GM10248 (cell line): Measurements from ENCODE around the gene COX8A.

ENCODE experiments used
- CTCF ChIA-PET: fragments of 300-600 bp; sonication (Branson Sonifier 250); formaldehyde crosslinking; extraction: SDS; loops from one replicate; lab custom pipeline; 2021; ENCODE audit warnings: antibody characterized with exemption; lab: Yijun Ruan, JAX
- POLR2A ChIA-PET: fragments of 350-650 bp; sonication (Branson Sonifier 250); formaldehyde crosslinking; extraction: SDS; loops from one replicate; lab custom pipeline; 2020; ENCODE audit warnings: antibody characterized with exemption; lab: Yijun Ruan, JAX
- DNase-seq: peaks from one replicate; pipeline ENCODE4 v3.0.0; 2012; ENCODE audit errors: extremely low spot score
- TF ChIP-seq, protein P1 (sequence below): IDR thresholded peaks from 2 replicates; pipeline ENCODE4 v1.5.1; 2012; ENCODE audit warnings: mild to moderate bottlenecking, low read depth; ENCODE audit errors: extremely low read depth, missing control alignments, control extremely low read depth

The COX8A gene

DNA sequence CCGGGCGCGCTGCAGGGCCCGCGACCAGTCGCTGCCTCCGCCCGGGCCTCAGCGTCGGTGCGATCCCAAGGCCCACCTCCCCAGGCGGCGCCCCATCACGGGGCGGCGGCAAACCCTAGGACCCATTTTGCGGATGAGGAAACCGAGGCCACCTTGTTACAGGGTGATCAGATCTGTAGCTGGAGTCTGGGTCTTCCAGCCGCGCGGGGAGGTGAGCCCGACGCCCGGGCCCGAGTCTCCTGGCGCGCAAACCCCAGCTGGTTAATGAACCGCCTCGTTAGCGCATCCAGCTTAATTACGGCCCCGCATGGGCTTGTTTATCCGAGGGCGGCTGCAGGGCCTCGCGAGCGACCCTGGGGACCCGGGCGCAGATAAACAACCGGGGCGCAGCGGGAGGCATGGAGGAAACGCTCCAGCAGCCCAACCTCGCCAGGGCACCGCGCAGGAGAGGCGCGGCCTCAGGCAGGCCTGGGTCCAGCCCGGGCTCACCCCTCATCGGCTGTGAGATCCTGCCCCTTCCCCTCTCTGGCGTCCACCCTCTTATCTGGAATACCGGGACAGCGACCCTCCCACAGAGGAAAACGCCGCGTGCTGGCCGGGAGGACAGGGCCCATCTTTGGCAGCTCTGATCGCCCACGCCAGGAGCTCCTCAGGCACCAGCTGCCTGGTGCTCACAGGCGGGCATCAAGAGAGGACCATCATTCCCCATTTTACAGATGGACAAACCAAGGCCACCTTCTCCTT lies 26.5 kb downstream of the COX8A start:
- TF ChIP-seq, protein P1, sequence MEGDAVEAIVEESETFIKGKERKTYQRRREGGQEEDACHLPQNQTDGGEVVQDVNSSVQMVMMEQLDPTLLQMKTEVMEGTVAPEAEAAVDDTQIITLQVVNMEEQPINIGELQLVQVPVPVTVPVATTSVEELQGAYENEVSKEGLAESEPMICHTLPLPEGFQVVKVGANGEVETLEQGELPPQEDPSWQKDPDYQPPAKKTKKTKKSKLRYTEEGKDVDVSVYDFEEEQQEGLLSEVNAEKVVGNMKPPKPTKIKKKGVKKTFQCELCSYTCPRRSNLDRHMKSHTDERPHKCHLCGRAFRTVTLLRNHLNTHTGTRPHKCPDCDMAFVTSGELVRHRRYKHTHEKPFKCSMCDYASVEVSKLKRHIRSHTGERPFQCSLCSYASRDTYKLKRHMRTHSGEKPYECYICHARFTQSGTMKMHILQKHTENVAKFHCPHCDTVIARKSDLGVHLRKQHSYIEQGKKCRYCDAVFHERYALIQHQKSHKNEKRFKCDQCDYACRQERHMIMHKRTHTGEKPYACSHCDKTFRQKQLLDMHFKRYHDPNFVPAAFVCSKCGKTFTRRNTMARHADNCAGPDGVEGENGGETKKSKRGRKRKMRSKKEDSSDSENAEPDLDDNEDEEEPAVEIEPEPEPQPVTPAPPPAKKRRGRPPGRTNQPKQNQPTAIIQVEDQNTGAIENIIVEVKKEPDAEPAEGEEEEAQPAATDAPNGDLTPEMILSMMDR = no peak
- ChIA-PET POLR2A (interaction anchor here (0.8 to 1.2 kb wide), 2 partner anchors 180 to 184 kb away, joined by 3 to 5 read pairs; partner anchors contain the start of gene STIP1), CTCF (interaction anchor here (0.6 to 4.6 kb wide), 38 partner anchors 8 to 350 kb away, joined by 3 to 135 read pairs (median 4); partner anchors contain the start of genes ESRRA, FERMT3 and STIP1)
- no peak for DNase-seq

DNA sequence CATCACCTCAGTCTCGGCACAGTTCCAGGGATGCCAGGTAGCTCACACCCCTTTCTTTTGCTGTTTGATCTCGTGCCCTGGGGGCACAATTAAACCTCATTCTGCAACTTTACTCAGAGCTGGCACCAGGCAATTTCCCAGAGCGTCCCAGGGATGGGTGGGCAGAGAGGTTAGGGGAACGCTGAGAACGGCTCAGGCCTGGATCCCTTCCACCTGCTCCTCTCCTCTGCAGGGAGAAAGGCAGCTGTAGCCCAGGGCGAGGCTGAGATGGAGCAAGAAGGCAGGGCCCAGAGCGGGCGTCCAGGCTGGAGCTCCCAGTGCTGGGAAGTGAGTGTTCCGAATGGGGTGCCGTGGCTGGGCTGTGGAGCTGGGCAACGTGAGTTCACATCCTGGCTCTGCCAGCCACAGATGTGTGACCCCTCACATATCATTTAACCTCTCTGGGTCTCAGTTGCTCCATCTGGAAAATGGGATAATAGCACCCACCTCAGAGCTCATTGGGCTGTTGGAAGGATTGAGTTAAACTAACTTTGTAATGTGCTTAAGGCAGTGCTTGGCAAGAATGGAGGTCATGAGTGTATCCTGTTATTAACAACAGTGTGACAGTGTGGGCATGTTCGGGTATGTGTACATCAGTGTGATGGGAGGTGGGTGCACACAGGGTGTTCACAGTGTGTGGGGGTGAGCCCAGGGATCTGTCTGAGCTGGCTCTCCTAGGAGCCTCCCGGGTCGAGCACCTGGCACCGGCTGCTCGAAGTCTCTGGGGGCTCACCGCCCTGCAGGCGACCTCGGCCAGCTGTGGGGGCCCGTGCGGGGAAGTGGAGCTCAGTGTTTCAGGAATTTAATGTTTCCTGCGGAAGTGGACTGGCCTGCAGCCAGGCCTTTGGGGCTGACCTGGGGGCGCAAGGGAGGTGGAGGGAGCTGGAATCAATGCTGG lies 27.3 kb downstream of the COX8A start:
- CTCF ChIA-PET = interaction anchor here (0.7 to 4.6 kb wide), 27 partner anchors 7 to 301 kb away, joined by 3 to 135 read pairs (median 5); partner anchors contain the start of genes ESRRA and FERMT3
- POLR2A ChIA-PET = interaction anchor here (0.8 to 0.9 kb wide), 2 partner anchors 11 to 183 kb away, joined by 3 to 5 read pairs; partner anchors contain the start of gene STIP1
- DNase-seq = no peak
- TF ChIP-seq, protein P1 = no peak

DNA sequence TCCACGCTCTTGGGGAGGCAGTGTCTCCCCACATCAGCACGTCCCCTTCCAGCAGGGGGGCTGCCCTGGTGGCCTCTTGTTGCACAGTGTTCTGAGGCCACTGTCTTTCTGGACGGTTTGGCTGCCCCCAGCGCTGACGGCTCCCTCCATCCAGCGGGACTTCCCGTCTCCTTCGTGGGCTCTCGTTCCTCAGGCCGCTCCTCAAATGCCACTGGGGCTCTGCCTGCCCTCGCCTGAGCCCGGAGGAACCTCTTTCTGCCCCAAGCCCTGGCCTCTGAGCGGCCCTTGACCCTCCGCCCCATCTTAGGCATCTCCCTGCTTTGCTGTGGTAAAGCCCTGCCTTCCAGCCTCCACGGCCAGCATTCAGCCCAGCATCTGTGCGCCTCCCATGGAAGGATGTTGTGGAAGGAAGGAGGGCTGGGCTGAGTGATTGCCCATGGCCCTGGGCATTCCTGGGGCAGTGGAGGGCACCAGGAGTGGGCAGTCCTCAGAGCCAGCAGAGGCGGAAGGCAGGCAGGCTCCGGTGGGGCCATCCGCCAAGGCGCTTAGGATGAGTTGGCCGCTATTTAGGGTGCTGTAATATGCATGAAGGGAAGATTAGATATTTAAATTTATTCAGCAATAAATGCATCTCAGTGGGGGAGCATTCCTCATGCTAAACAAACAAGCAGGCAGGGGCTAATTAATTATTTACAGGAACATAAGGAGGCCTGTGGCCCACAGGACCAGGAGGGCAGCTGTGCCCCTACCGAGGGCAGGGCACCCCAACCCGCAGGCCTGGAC lies 29.6 kb downstream of the COX8A start:
- TF ChIP-seq, protein P1 = no peak

DNA sequence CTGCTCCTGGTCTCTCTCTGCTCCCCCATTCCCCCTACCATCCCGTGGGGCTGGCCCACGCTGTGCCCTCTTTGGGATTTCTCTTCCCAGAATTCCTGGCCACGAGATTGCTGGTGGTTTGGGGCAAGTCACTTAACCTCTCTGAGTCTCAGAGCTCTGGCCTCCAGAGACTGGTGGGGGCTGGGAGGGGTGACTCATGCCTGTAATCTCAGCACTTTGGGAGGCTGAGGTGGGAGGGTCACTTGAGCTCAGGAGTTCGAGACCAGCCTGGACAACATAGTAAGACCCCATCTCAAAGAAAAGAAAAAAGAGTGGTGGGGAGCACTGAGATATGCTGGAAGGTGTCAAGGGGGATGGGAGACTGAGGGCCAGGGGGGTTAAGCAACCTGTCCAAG lies 30.2 kb downstream of the COX8A start:
- CTCF ChIA-PET = no interaction called here
- TF ChIP-seq, protein P1 = no peak
- DNase-seq = no peak
- POLR2A ChIA-PET = no interaction called here

More for the DNA sequence above, 29.6 kb downstream of the COX8A start:
- CTCF ChIA-PET = interaction anchor here (1.4 to 4.5 kb wide), 2 partner anchors 10 to 57 kb away, joined by 3 to 35 read pairs; no protein-coding TSS in a partner anchor
- DNase-seq = no peak
- POLR2A ChIA-PET = no interaction called here

DNA sequence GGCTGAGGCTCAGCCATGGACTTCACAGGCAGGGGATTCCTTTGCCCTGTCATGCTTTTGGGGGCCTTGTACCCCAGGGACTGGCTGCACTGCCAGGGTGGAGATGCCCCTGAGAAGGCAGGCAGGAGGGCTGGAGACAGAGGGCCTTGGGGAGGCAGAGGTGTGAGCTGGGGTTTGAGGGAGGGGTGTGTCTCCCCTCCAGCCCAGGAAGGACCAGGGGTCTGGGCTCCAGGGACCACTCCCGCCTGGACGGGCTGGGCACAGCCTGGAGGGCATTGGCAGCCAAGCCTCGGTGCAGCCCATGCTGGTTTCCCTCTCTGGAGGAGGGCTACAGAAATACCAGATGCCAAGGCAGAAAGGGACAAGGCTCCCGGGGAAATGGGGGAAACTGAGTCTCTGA lies 31.3 kb downstream of the COX8A start:
- POLR2A ChIA-PET = no interaction called here
- DNase-seq = no peak

More for the DNA sequence above, 31.3 kb downstream of the COX8A start:
- TF ChIP-seq, protein P1 = no peak
- CTCF ChIA-PET = no interaction called here
